Keratinocyte (primary cell): ENCODE data around the gene DBR1. TPM values are rescaled to one million over a fixed set of nuclear protein-coding genes. Genes with fewer than 3 reads are reported as not detected.

Source experiments
- DNase-seq: peaks from one replicate; pipeline ENCODE4 v3.0.0-alpha.2; 2011; ENCODE audit warnings: low read depth, missing footprints, low spot score
- FAIRE-seq: peaks from 2 replicates; lab custom pipeline; 2011; peaks lifted over from hg19 to GRCh38; lab: Jason Lieb, UNC
- H2AFZ ChIP-seq: 2 replicates; pipeline ENCODE4 v1.6.0; 2012; ENCODE audit warnings: low read length, control low read depth, inconsistent platforms; ENCODE audit not compliant: control insufficient read depth
- H3K27ac ChIP-seq: 2 replicates; pipeline ENCODE4 v1.5.1; 2011; ENCODE audit warnings: low read length; ENCODE audit not compliant: control insufficient read depth, insufficient read depth
- H3K27me3 ChIP-seq: 3 replicates; pipeline ENCODE4 v1.6.0; 2011; ENCODE audit warnings: low read length; ENCODE audit not compliant: control insufficient read depth, insufficient read depth; ENCODE audit errors: extremely low read depth
- H3K36me3 ChIP-seq, 2 experiments: 2 replicates in 1 of 2; 3 replicates in 1 of 2; pipeline ENCODE4 v1.5.1; 2011; ENCODE audit warnings: low read length in 2 of 2, mild to moderate bottlenecking in 1 of 2; ENCODE audit not compliant: control insufficient read depth in 2 of 2, insufficient read depth in 2 of 2; ENCODE audit errors: extremely low read depth in 1 of 2
- H3K4me1 ChIP-seq: 3 replicates; pipeline ENCODE4 v1.5.1; 2011; ENCODE audit warnings: low read length; ENCODE audit not compliant: control insufficient read depth, insufficient read depth; ENCODE audit errors: extremely low read depth
- H3K4me2 ChIP-seq: 3 replicates; pipeline ENCODE4 v1.6.0; 2011; ENCODE audit warnings: low read depth, low read length; ENCODE audit not compliant: control insufficient read depth, insufficient read depth; ENCODE audit errors: extremely low read depth
- H3K4me3 ChIP-seq, 3 experiments: fragments of 200-600 bp in 1 of 3; sonication (generic) in 1 of 3; 2 replicates in 2 of 3; 3 replicates in 1 of 3; pipeline ENCODE4 v1.5.1; 2011 to 2016; ENCODE audit warnings: low read length in 3 of 3, mild to moderate bottlenecking in 3 of 3, control low read depth in 2 of 3, inconsistent platforms in 1 of 3, low read depth in 1 of 3, mixed read lengths in 1 of 3, mixed run types in 1 of 3, moderate library complexity in 1 of 3; ENCODE audit not compliant: control insufficient read depth in 2 of 3, insufficient read depth in 2 of 3; ENCODE audit errors: extremely low read depth in 1 of 3
- H3K79me2 ChIP-seq: 2 replicates; pipeline ENCODE4 v1.6.0; 2012; ENCODE audit warnings: low read length; ENCODE audit not compliant: control insufficient read depth, insufficient read depth
- H3K9ac ChIP-seq: 3 replicates; pipeline ENCODE4 v1.6.0; 2011; ENCODE audit warnings: low read length; ENCODE audit not compliant: control insufficient read depth, insufficient read depth; ENCODE audit errors: extremely low read depth
- H3K9me1 ChIP-seq: 3 replicates; pipeline ENCODE4 v1.6.0; 2011; ENCODE audit warnings: low read length; ENCODE audit not compliant: control insufficient read depth, insufficient read depth; ENCODE audit errors: extremely low read depth
- H3K9me3 ChIP-seq: 2 replicates; pipeline ENCODE4 v1.5.1; 2012; ENCODE audit warnings: low read depth, low read length; ENCODE audit not compliant: control insufficient read depth
- H4K20me1 ChIP-seq: 3 replicates; pipeline ENCODE4 v1.6.0; 2011; ENCODE audit warnings: low read length; ENCODE audit not compliant: control insufficient read depth, insufficient read depth; ENCODE audit errors: extremely low read depth
- CTCF ChIP-seq, 3 experiments: IDR thresholded peaks in 1 of 3; conservative IDR thresholded peaks in 1 of 3; optimal IDR thresholded peaks in 1 of 3; 2 replicates in 2 of 3; 3 replicates in 1 of 3; pipeline versions ENCODE3 to v1.5.1; 2011; ENCODE audit warnings: low read length in 3 of 3, mild to moderate bottlenecking in 3 of 3, moderate library complexity in 2 of 3, control low read depth in 1 of 3, inconsistent platforms in 1 of 3; ENCODE audit not compliant: insufficient read depth in 2 of 3; ENCODE audit errors: extremely low read depth in 1 of 3
- EZH2 ChIP-seq: IDR thresholded peaks from one replicate; pipeline ENCODE4 v1.6.1; 2012; ENCODE audit warnings: inconsistent platforms, mild to moderate bottlenecking, low read length, moderate library complexity
- dilution Hi-C: fragments of 300-500 bp; cut with MboI; formaldehyde crosslinking; loops from one replicate; pipeline ENCODE4 v1.7.0; 2020; ENCODE audit warnings: low sequenced_read_pairs; ENCODE audit not compliant: extremely low pct_ligation_motif_present
- polyA minus RNA-seq, 3 experiments: library from RNA; depleted of rRNA, polyadenylated mRNA; stranded (reverse); fragments of >200 nt; gene quantifications; 1 replicate in 1 of 3; 2 replicates in 1 of 3; 3 replicates in 1 of 3; pipeline ENCODE4 v1.2.3, GENCODE V29; 2011
- polyA plus RNA-seq, 5 experiments: library from polyadenylated mRNA; depleted of rRNA in 3 of 5; stranded (reverse) in 3 of 5; stranded (forward) in 1 of 5; unstranded in 1 of 5; fragments of >200 nt; gene quantifications; 1 replicate in 1 of 5; 2 replicates in 3 of 5; 3 replicates in 1 of 5; pipeline versions ENCODE4 v1.2.1 to v1.2.3, GENCODE V29; 2011 to 2012; ENCODE audit warnings: missing spikeins in 2 of 5, low read depth in 1 of 5, low replicate concordance in 1 of 5

Gene DBR1
- polyA plus RNA-seq (9.9 to 16.2 TPM (median 14.0 TPM) in 3 replicates), polyA minus RNA-seq (3.0 to 6.9 TPM (median 3.5 TPM) in 3 replicates)
- 7.9 TPM for polyA plus RNA-seq (2011; ENCODE audit: low read depth)
- 7.6 and 11.4 TPM in 2 replicates for polyA plus RNA-seq (2011; cell fraction: cytosol; rRNA removed)
- 15.2 and 18.4 TPM in 2 replicates for polyA plus RNA-seq (2011; cell fraction: nucleus; rRNA removed)
- 6.3 and 10.5 TPM in 2 replicates for polyA plus RNA-seq (2012; ENCODE audit: low replicate concordance)
- 6.3 TPM for polyA minus RNA-seq (2011; cell fraction: cytosol; rRNA and poly(A)+ RNA removed)
- polyA minus RNA-seq (2011; cell fraction: nucleus; rRNA and poly(A)+ RNA removed): 5.1 and 9.5 TPM in 2 replicates

- Histone ChIP-seq H3K27me3 (no peaks in the 10 kb centered on the region), H4K20me1 (no peaks in the 10 kb centered on the region), H3K4me2 (peak within 1 kb of the TSS; percentile 97), H3K9ac (peak within 1 kb of the TSS; percentile 79), H3K4me1 (peaks cover 9% of the 10 kb centered on the region), H3K9me1 (no peaks in the 10 kb centered on the region), H3K9me3 (no peaks in the 10 kb centered on the region), H3K4me3 (peak within 1 kb of the TSS; percentile 71 to 91 (median 80)), H3K79me2 (peaks cover 27% of the 10 kb centered on the region), H3K27ac (peak within 1 kb of the TSS; percentile 61), H2AFZ (peak within 1 kb of the TSS; percentile 88), H3K36me3 (no peaks in the 10 kb centered on the region)
- DNase-seq (peak; percentile 59), FAIRE-seq (peak; percentile 34)
- no peak for TF ChIP-seq CTCF (optimal IDR thresholded peaks at IDR 0.05 in 1 of 3, IDR thresholded peaks at IDR 0.05 in 1 of 3, conservative IDR thresholded peaks at IDR 0.05 in 1 of 3; ENCODE audit: extremely low read depth in 1 of 3, insufficient read depth in 2 of 3, low read length in 3 of 3)
- TF ChIP-seq EZH2: no peak
- dilution Hi-C loops: no loop called here
Measured at GRCh38 chr3:138174421-138175131, at the start of gene DBR1. Gene DBR1, minus strand, starts transcription at chr3:138174921. Its CDS starts 126 bp downstream, at chr3:138174795.

- Histone ChIP-seq H3K27me3 (no peaks in the 10 kb centered on the region), H3K9me1 (no peaks in the 10 kb centered on the region), H4K20me1 (no peaks in the 10 kb centered on the region), H3K36me3 (peaks cover 12 to 17% of the 10 kb centered on the region in 2 experiments), H3K4me1 (no peaks in the 10 kb centered on the region), H3K4me2 (no peak overlapping the region), H3K9me3 (no peaks in the 10 kb centered on the region), H2AFZ (no peak overlapping the region), H3K4me3 (no peak overlapping the region), H3K79me2 (peaks cover 22% of the 10 kb centered on the region), H3K27ac (no peak overlapping the region), H3K9ac (no peak overlapping the region)
- no peak for DNase-seq
- no peak for FAIRE-seq
- dilution Hi-C loops: no loop called here
- TF ChIP-seq EZH2 (no peak), CTCF (optimal IDR thresholded peaks at IDR 0.05 in 1 of 3, IDR thresholded peaks at IDR 0.05 in 1 of 3, conservative IDR thresholded peaks at IDR 0.05 in 1 of 3; ENCODE audit: extremely low read depth in 1 of 3, insufficient read depth in 2 of 3, low read length in 3 of 3) (no peak)
Measured at GRCh38 chr3:138222942-138223287, 48.2 kb upstream of the DBR1 start.
